Activated CD8-positive, alpha-beta memory T cell treated with anti-CD3 and anti-CD28 coated beads for 36 hours (primary cell): ENCODE measurements around the gene ZNF652. TPM values are rescaled to one million over a fixed set of nuclear protein-coding genes. Genes with fewer than 3 reads are reported as not detected.
"Not testable (repeated sequence)": the region's sequence is repeated elsewhere in the genome, so short reads cannot be mapped to it uniquely, and the experiment has no call there.

Experiments used
- CTCF ChIA-PET: fragments of 350-600 bp; sonication (Branson Sonifier 250); formaldehyde crosslinking; loops from one replicate; lab custom pipeline; 2021; ENCODE audit warnings: antibody characterized with exemption; lab: Charles Lee
- POLR2A ChIA-PET: fragments of 350-600 bp; sonication (Branson Sonifier 250); formaldehyde crosslinking; loops from one replicate; lab custom pipeline; 2021; ENCODE audit warnings: antibody characterized with exemption; lab: Charles Lee
- total RNA-seq, 2 experiments: library from RNA; stranded (reverse); gene quantifications; one replicate each; pipeline ENCODE4 v1.2.3, GENCODE V29; 2021

ZNF652 gene
- total RNA-seq, 2 experiments from 2014 or later, result 5.6 to 6.5 TPM

GRCh38 chr17:49292901-49293300, 69.1 kb downstream of the ZNF652 start:
- POLR2A ChIA-PET, result no interaction called here
- CTCF ChIA-PET, result interaction anchor here (1.1 to 1.7 kb wide), 2 partner anchors 31 to 65 kb away, joined by 3 to 4 read pairs; no protein-coding TSS in a partner anchor

DNA sequence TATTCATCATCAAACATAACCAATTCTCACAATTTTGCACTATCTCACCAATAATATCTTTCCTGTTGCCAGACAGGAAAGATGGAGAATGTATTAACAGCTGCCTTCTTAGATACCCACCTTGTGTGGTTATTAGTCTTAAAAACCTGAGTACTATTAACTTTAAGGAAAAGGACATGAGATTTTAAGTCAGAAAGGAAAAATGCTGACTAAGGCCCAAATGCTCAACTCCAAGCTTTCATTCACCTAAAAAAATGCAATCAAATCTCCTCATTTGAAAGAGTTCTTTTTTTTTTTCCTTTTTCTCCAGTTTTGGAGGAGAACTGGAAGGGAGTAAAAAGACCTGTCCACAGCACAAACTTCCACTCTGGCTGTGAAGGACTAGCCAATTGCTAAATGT, 70.1 kb downstream of the ZNF652 start:
- POLR2A ChIA-PET, result no interaction called here

DNA sequence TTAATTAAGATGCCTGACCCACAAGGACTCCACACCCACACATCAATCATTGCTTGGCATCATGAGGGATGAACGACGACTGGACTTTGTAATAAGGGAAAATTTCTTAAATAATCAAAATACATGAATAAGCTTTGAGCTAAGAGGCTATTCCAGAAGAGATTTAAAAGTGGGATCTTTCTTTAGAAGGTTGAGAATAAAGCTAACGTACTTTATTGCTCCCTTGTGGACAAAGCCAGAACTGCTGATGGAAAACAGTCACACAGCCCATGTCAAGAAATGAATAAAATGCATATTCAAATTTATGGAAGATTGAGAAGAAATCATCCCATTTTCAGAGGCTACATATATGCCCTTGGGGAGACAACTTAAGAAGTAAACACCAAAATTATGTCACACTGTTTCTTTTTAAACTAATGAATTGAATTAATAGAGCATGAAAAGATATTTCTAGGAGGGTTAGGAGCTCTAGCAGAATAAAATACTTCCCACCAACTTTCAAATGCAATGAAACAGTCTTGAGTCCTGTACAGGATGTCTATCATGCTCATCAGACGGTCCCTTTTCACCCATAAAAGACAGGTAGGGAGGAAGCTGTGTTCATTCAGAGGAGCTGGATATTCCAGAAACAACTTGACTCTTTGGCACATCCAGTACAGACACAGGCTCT, 71.2 kb downstream of the ZNF652 start:
- POLR2A ChIA-PET, result no interaction called here

More for the DNA sequence above, 70.1 kb downstream of the ZNF652 start:
- CTCF ChIA-PET, result interaction anchor here (1.2 to 1.7 kb wide), 2 partner anchors 64 to 179 kb away, joined by 3 to 4 read pairs; no protein-coding TSS in a partner anchor

DNA sequence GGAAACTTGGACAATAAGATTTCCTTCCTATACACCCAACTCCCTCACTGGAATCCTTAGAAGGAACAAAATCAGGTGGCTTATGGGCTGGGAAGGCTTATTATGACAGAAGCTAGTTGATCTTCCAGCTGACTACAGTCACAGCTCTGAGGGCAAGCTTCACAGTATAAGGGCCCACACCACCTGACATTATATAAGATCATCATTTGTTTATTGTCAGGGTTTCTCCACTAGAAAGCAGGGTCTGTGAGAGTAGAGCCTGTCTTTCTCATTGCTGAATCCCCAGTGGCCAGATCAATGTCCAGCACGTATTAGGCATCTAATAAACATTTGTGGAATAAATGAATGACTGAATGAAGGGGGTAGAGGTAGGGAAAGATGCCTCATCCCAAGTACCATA, 73.7 kb downstream of the ZNF652 start:
- CTCF ChIA-PET, result no interaction called here

More for the DNA sequence above, 71.2 kb downstream of the ZNF652 start:
- CTCF ChIA-PET, result interaction anchor here (0.7 to 1.2 kb wide), 4 partner anchors 9 to 180 kb away, joined by 3 read pairs; no protein-coding TSS in a partner anchor

GRCh38 chr17:49287481-49287880, 74.6 kb downstream of the ZNF652 start:
- POLR2A ChIA-PET, result no interaction called here
- CTCF ChIA-PET, result no interaction called here

More for the DNA sequence above, 73.7 kb downstream of the ZNF652 start:
- POLR2A ChIA-PET, result no interaction called here

GRCh38 chr17:49286261-49286973, 75.6 kb downstream of the ZNF652 start:
- CTCF ChIA-PET, POLR2A ChIA-PET: not testable (repeated sequence)

- CTCF ChIA-PET, result interaction anchor here (1.4 kb wide), 1 partner anchor 39 kb away, joined by 3 read pairs; no protein-coding TSS in a partner anchor
- POLR2A ChIA-PET, result no interaction called here
Observed at GRCh38 chr17:49285716-49286115, 76.3 kb downstream of the ZNF652 start.

DNA sequence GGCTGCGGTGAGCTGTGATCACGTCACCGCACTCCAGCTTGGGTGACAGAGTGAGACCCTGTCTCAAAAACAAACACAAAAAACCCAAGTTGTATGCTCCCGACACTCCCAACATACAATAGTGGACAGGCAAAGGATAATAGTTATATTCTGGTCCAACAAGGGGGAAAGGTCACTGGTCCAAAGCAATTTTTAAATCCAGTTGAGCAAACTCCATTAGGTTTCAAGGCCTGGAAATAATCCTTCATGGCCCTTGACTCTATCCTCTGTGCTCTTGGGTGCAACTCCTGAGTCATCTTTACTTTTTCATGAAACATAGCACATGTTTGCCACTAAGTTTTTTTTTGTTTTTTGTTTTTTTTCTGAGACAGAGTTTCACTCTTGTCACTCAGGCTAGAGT, 81.1 kb downstream of the ZNF652 start:
- ChIA-PET CTCF (no interaction called here), POLR2A (no interaction called here)

GRCh38 chr17:49280061-49280460, 82.0 kb downstream of the ZNF652 start:
- ChIA-PET CTCF (interaction anchor here (0.7 kb wide), 1 partner anchor 167 kb away, joined by 3 read pairs; no protein-coding TSS in a partner anchor), POLR2A (no interaction called here)

- POLR2A ChIA-PET, CTCF ChIA-PET: not testable (repeated sequence)
Observed at GRCh38 chr17:49279263-49280015, 82.6 kb downstream of the ZNF652 start.

- CTCF ChIA-PET, result no interaction called here
- POLR2A ChIA-PET, result no interaction called here
Observed at GRCh38 chr17:49278076-49278475, 84.0 kb downstream of the ZNF652 start.

GRCh38 chr17:49277638-49278037, 84.4 kb downstream of the ZNF652 start:
- ChIA-PET CTCF (no interaction called here), POLR2A (no interaction called here)

DNA sequence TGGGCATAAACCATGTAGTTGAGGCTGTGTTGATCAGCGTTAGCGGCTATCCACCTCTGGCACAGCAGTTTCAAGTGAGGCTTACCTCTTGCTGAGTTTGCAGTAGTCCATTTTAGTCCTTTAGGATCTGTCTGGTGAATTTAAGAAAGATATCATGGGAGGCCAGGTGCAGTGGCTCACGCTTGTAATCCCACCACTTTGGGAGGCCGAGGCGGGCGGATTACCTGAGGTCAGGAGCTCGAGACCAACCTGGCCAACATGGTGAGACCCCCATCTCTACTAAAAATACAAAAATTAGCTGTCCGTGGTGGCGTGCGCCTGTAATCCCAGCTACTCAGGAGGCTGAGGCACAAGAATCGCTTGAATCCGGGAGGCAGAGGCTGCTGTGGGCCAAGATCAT, 86.1 kb downstream of the ZNF652 start:
- POLR2A ChIA-PET, result not testable (repeated sequence)
- CTCF ChIA-PET, result interaction anchor here (0.6 to 0.7 kb wide), 2 partner anchors 160 to 498 kb away, joined by 3 read pairs; no protein-coding TSS in a partner anchor

GRCh38 chr17:49269356-49269755, 92.7 kb downstream of the ZNF652 start:
- ChIA-PET POLR2A (no interaction called here), CTCF (interaction anchor here (0.5 kb wide), 1 partner anchor 165 kb away, joined by 3 read pairs; no protein-coding TSS in a partner anchor)

DNA sequence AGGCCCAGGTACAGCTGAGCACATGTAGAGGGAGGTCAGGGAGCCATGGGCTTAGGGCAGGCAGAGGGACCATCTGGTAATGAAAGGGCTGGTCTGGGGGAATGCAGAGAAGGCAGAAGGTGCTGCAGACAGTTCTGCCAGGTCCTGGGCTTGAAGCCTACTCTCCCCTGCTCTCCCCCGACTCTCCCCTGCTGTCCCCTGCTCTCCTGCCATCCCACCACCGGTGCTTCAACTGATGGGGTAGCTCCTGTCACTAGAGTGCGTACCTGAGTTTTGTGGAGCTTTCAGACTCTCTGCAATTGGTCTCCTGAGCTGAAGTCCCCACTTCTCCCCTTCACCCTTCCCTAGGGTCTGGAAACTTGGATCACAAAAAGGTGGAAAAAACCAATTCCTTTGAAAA, 94.1 kb downstream of the ZNF652 start:
- CTCF ChIA-PET, result no interaction called here
- POLR2A ChIA-PET, result no interaction called here

DNA sequence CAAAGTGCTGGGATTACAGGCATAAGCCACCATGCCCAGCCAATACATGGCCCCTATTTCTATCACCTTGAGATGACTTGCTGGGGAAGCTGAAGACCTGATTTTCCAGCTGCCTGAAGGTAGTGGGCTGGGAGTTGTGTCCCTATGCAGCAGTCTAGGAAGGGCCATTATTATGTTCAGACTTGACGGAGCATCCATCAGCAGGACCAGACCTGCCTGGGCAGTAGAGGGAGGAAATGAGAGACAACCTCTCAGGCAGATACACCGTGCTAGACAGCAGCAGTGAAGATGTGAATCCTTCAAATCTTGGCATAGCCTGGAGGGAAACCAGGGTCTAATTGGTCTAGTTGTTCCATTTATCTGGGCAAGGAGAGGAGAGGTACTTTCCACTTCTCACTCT, 95.8 kb downstream of the ZNF652 start:
- CTCF ChIA-PET, result no interaction called here

DNA sequence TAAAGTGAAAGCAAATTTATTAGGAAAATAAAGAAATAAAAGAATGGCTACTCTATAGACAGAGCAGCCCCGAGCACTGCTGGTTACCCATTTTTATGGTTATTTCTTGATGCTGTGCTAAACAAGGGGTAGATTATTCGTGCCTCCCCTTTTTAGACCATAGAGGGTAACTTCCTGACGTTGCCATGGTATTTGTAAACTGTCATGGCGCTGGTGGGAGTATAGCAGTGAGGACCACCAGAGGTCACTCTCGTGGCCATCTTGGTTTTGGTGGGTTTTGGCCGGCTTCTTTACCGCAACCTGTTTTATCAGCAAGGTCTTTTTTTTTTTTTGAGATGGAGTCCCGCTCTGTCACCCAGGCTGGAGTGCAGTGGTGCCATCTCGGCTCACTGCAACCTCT, 100.5 kb downstream of the ZNF652 start:
- POLR2A ChIA-PET, result interaction anchor here (0.6 kb wide), 1 partner anchor 30 kb away, joined by 3 read pairs; no protein-coding TSS in a partner anchor
- CTCF ChIA-PET, result not testable (repeated sequence)

More for the DNA sequence above, 95.8 kb downstream of the ZNF652 start:
- POLR2A ChIA-PET, result no interaction called here

GRCh38 chr17:49260817-49261291, 101.2 kb downstream of the ZNF652 start:
- ChIA-PET CTCF (interaction anchor here (0.7 to 1.1 kb wide), 2 partner anchors 174 to 371 kb away, joined by 3 read pairs; no protein-coding TSS in a partner anchor), POLR2A (interaction anchor here (0.5 to 1.0 kb wide), 3 partner anchors 28 to 447 kb away, joined by 3 to 9 read pairs (median 3); partner anchors contain the start of gene SLC35B1)
